Measurements from ENCODE around the gene CTNNBIP1.

The CTNNBIP1 gene

GRCh38 chr1:9853249-9853595 lies 56.8 kb downstream of the CTNNBIP1 start:
- no peak for DNase-seq (ENCODE audit: low read depth)

- no peak for DNase-seq (ENCODE audit: low read depth)
Observed at GRCh38 chr1:9852410-9853248, 57.4 kb downstream of the CTNNBIP1 start.

GRCh38 chr1:9852004-9852403 lies 58.1 kb downstream of the CTNNBIP1 start:
- no peak for DNase-seq (ENCODE audit: low read depth)

- no peak for DNase-seq (ENCODE audit: low read depth)
Observed at GRCh38 chr1:9850442-9851162, 59.5 kb downstream of the CTNNBIP1 start.

GRCh38 chr1:9849691-9850441 lies 60.2 kb downstream of the CTNNBIP1 start:
- no peak for DNase-seq (ENCODE audit: low read depth)

- DNase-seq (ENCODE audit: low read depth), result no peak
Observed at GRCh38 chr1:9848022-9848421, 62.0 kb downstream of the CTNNBIP1 start.

GRCh38 chr1:9847269-9847668 lies 62.8 kb downstream of the CTNNBIP1 start:
- DNase-seq (ENCODE audit: low read depth), result no peak

- no peak for DNase-seq (ENCODE audit: low read depth)
Observed at GRCh38 chr1:9846611-9847171, 63.4 kb downstream of the CTNNBIP1 start.

- no peak for DNase-seq (ENCODE audit: low read depth)
Observed at GRCh38 chr1:9845914-9846313, 64.2 kb downstream of the CTNNBIP1 start.

GRCh38 chr1:9844756-9845155 lies 65.3 kb downstream of the CTNNBIP1 start:
- DNase-seq (ENCODE audit: low read depth), result no peak

- no peak for DNase-seq (ENCODE audit: low read depth)
Observed at GRCh38 chr1:9844106-9844505, 66.0 kb downstream of the CTNNBIP1 start.

- DNase-seq (ENCODE audit: low read depth), result no peak
Observed at GRCh38 chr1:9843576-9843945, 66.5 kb downstream of the CTNNBIP1 start.

- no peak for DNase-seq (ENCODE audit: low read depth)
Observed at GRCh38 chr1:9842781-9843575, 67.1 kb downstream of the CTNNBIP1 start.

GRCh38 chr1:9842073-9842711 lies 67.9 kb downstream of the CTNNBIP1 start:
- no peak for DNase-seq (ENCODE audit: low read depth)

GRCh38 chr1:9841460-9841859 lies 68.6 kb downstream of the CTNNBIP1 start:
- DNase-seq (ENCODE audit: low read depth), result no peak

- DNase-seq (ENCODE audit: low read depth), result no peak
Observed at GRCh38 chr1:9840176-9840575, 69.9 kb downstream of the CTNNBIP1 start.

- no peak for DNase-seq (ENCODE audit: low read depth)
Observed at GRCh38 chr1:9838946-9839345, 71.1 kb downstream of the CTNNBIP1 start.

GRCh38 chr1:9836632-9836960 lies 73.5 kb downstream of the CTNNBIP1 start:
- no peak for DNase-seq (ENCODE audit: low read depth)

- DNase-seq (ENCODE audit: low read depth), result no peak
Observed at GRCh38 chr1:9835758-9836631, 74.1 kb downstream of the CTNNBIP1 start.

GRCh38 chr1:9835404-9835757 lies 74.7 kb downstream of the CTNNBIP1 start:
- DNase-seq (ENCODE audit: low read depth), result no peak

All from HS-27A (cell line).